Esophagus muscularis mucosa (tissue), 3 donors: Measurements from ENCODE around the gene CCDC127.

ENCODE experiments used
- EP300 ChIP-seq: sonication (generic); formaldehyde crosslinking; IDR thresholded peaks from one replicate; pipeline ENCODE4 v1.6.1; 2017; ENCODE audit warnings: antibody characterized with exemption
- TF ChIP-seq, protein P1 (sequence below), 3 experiments: fragments of 200-600 bp in 2 of 3; fragments of 450-650 bp in 1 of 3; sonication (generic) in 2 of 3; IDR thresholded peaks; one replicate each; pipeline ENCODE4 v1.5.1; 2017 to 2019; ENCODE audit warnings: antibody characterized with exemption in 3 of 3, mild to moderate bottlenecking in 2 of 3, moderate library complexity in 1 of 3

DNA sequence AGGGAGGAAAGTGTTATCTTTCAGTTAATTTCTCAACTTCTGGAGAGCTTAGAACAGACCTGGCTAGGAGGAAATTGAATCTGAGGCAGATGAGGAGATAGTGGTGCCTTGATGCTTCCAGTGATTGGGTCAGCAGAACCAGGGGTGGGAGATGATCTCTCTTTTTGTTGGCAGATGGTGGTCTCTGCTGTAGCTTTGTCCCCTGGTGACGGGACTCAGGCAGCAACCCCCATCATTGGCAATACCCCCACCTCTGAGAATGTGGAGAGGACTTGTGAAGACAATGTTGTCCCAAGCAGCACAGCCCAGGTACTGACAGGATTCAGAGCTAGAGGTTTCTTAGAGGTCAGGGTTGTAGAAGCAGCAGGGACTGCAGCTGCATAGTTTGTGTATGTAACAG lies 49.8 kb upstream of the CCDC127 start:
- no peak for TF ChIP-seq EP300
- TF ChIP-seq, protein P1, sequence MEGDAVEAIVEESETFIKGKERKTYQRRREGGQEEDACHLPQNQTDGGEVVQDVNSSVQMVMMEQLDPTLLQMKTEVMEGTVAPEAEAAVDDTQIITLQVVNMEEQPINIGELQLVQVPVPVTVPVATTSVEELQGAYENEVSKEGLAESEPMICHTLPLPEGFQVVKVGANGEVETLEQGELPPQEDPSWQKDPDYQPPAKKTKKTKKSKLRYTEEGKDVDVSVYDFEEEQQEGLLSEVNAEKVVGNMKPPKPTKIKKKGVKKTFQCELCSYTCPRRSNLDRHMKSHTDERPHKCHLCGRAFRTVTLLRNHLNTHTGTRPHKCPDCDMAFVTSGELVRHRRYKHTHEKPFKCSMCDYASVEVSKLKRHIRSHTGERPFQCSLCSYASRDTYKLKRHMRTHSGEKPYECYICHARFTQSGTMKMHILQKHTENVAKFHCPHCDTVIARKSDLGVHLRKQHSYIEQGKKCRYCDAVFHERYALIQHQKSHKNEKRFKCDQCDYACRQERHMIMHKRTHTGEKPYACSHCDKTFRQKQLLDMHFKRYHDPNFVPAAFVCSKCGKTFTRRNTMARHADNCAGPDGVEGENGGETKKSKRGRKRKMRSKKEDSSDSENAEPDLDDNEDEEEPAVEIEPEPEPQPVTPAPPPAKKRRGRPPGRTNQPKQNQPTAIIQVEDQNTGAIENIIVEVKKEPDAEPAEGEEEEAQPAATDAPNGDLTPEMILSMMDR (IDR thresholded peaks at IDR 0.05) = no peak
